Stimulated activated CD4-positive, alpha-beta T cell treated with anti-CD3 and anti-CD28 coated beads, Interleukin-2, amount 100 ng/mL, for 24 hours (primary cell): ENCODE results near the gene SMAD3.
"Not testable (repeated sequence)": the region's sequence is repeated elsewhere in the genome, so short reads cannot be mapped to it uniquely, and the experiment has no call there.

Experiments used
- DNase-seq, 2 donors: peaks; one replicate each; pipeline ENCODE4 v3.0.0-alpha.2; 2020

SMAD3 gene

GRCh38 chr15:67115586-67115969 lies 50.2 kb downstream of the SMAD3 start:
- DNase-seq = no peak

GRCh38 chr15:67116742-67117141 lies 51.3 kb downstream of the SMAD3 start:
- DNase-seq = no peak

GRCh38 chr15:67117370-67117769 lies 52.0 kb downstream of the SMAD3 start:
- no peak for DNase-seq

DNA sequence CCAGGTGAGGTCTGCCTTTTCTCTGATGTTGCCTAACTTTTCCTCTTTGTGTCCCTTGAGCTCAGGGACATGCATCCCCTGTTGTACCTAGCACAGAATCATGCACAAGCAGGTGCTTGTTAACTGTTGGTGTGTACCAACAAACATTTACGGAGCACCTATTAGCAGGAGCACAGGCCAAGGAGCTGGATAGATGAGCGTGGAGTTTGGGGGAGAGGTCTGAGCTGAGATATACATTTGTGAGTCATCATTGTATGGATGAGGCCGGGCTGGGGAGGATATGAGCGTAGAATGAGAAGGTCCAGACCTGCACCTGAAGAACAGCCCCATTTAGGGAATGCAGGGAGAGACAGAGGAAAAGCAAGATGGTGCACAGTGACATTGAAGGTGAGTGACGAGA lies 53.4 kb downstream of the SMAD3 start:
- DNase-seq = no peak

DNA sequence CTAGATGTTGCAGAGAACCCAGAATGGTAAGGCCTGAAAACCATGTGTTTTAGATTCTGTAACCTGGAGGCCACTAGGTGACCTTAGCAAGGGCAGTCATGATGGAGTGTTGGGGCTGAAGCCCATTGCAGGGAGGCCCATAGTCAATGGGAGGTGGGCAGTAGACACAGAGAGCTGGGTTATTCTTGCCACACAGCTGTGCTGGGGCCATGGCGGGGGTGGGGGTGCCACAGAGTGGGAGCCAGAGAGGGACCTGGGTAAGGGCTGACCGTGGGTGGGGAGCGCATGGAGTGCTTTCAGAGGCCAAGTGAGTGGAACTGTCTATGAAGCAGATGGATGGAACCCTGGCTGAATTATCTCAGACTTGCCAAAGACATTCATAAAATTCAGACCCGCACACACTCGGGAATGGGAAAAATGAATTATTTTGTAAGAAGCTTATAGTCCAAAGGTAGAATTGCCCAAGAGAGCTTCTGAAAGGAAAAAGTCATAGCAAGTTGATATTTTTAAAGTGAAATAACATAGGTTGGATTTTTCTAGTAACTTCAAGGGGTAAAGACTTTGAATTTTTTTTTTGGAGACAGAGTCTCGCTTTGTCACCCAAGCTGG lies 53.9 kb downstream of the SMAD3 start:
- no peak for DNase-seq

DNA sequence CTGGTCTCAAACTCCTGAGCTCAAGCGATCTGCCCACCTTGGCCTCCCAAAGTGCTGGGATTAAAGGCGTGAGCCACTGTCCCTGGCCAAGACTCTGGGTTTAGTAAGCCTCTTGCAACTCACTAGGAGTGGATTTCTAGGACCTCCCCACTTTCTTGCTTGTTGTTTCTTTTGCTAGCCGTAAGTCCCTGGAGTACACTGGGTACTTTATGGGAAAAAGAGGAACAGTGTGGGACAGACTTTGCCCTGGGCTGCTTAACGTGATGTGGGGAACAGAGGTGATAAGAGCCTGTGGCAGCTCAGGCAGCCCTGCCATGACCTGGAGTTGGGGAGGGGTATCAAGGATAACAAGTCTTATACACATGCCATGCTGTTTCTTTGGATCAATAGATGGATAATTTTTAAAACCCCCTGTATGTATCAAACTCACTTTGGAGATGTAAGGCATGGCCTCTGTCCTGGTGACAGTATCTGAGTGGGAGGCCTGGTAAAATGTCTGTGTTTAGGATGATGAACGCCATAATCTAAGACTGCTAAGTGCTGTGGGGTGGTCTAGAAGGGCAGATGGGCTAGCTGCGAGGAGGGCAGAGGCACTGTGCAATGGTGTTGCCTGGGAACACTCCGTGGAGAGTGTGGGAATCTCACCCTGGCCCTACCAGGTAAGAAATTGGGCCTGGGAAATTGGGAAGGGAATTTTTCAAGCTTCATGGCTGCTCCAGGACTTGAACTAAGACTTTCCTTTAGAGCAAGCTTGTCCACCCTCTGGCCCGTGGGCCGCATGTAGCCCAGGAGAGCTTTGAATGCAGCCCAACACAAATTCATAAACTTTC lies 54.8 kb downstream of the SMAD3 start:
- DNase-seq = no peak

DNA sequence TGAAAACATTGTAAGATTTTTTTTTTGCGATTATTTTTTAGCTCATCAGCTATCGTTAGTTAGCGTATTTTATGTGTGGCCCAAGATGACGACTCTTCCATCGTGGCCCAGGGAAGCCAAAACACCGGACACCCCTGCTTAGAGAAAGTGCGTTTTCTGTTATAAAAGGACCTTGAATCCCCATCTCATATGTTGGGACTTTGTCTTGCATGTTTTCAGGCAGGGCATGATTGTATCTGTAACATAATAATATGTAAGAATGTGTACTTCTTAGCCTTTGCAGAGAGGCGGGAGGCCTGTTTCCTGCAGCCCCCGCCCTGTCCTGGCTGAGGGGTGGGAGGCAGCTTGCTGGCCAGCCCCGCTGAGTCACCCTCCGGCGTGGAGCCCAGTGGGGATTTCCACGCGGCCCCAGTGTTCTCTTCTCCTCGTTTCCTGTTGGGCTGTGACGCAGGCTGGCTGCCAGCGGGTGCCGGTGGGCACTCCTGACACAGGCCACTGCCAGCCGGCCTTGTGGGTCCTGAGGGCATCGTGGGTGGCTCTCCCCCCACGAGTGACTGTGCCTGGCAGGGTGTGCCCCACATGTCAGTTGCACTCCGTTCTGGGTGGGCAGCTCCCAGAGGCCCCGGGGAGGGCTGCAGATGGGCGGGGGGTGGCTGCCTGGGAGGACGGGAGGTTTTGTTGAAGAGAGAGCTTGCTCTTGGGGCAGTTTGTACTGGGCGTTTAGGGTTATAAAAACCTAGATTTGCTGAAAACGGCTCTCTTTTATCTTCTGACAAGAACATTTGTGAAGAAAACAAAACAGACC lies 55.6 kb downstream of the SMAD3 start:
- DNase-seq = peak; percentile 87 to 88

GRCh38 chr15:67121644-67122605 lies 56.5 kb downstream of the SMAD3 start:
- no peak for DNase-seq

- not testable (repeated sequence) for DNase-seq
Observed at GRCh38 chr15:67122816-67123215, 57.4 kb downstream of the SMAD3 start.

GRCh38 chr15:67123291-67123690 lies 57.9 kb downstream of the SMAD3 start:
- not testable (repeated sequence) for DNase-seq

- no peak for DNase-seq
Observed at GRCh38 chr15:67124111-67124510, 58.7 kb downstream of the SMAD3 start.

GRCh38 chr15:67124911-67125588 lies 59.6 kb downstream of the SMAD3 start:
- no peak for DNase-seq

- no peak for DNase-seq
Observed at GRCh38 chr15:67125589-67126502, 60.4 kb downstream of the SMAD3 start.

DNA sequence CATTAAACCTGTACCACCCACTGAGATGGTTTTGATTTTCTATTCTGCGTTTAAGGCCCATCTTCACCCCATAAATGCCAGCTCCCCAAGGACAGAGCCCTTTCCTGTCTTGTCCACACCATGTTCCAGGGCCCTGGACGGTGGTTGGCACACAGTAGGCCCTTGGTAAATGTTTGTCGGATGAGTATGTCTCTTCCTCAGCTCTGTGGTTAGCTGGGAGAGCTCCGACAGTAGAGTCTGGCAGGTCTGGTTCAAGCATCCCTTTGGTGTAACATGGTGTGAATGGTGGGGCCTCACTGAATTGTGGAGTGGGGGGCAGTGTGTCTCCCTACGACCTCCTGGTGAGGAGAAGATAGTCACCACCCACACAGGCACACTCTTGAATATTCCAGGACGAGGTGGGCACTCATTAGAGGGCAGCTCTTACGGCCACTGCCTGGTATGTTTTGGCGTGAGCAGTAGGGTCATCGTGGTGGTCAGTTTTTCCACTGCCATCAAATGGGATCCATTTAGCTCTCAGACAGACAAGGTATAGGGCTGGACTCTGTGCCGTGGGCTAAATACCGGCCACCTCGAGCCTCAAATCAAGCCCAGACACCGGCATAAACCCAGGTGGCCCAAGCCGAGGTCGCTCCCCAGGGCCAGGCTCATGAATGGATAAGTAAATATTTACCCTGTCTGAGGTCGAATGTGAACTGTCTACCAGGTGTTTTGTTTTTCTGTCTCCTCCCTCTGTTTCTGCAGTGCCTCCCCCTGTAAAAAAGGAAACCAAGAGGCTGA lies 61.3 kb downstream of the SMAD3 start:
- DNase-seq = no peak

DNA sequence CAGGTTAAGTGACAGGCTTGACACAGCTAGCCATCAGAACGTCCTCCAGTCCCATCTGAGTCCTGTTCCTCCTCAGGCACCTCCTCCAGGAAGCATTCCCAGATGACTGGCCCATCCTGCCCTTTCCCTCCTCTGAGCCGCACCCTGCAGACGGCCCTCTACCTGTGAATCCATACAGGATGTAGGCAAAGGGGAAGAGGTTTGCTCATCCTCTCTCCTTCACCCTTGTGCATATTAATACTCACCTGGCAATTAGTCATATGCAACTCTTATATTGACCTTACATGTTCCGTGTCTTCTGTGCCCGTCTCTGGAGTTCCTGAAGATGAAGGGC lies 61.9 kb downstream of the SMAD3 start:
- no peak for DNase-seq

DNA sequence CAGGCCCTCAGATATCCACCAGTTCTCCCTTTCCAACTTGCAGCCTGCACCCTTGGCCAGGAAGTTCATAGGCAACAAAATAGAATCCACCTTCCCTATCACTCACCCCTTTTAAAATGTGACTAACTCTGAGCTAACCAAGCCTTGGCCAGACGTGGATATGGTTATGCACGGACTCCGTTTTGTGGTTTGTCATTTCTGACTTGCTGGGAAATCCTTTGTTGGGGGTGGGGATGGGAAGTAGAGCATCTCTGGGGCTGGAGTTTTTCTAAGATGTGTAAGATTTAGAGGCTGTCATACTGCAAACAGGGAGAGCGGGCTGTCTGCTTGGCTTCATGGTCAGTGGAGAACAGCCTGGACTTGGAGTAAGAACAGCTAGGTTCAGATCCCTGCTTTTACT lies 62.6 kb downstream of the SMAD3 start:
- DNase-seq = no peak

DNA sequence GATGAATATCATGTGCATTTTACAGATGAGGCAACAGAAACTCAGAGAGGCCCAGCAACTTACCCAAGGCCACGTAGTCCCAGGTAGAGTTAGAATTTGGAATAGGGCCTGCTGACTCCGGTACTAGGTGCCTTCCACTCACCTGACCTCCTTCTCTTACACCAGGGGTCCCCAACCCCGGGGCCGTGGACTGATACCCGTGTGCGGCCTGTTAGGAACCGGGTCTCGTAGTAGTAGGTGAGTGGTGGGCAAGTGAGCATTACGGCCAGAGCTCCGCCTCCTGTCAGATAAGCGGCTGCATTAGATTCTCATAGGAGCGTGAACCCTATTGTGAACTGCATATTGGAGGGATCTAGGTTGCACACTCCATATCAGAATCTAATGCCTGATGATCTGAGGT lies 64.8 kb downstream of the SMAD3 start:
- DNase-seq = no peak

- no peak for DNase-seq
Observed at GRCh38 chr15:67130673-67131601, 65.5 kb downstream of the SMAD3 start.

DNA sequence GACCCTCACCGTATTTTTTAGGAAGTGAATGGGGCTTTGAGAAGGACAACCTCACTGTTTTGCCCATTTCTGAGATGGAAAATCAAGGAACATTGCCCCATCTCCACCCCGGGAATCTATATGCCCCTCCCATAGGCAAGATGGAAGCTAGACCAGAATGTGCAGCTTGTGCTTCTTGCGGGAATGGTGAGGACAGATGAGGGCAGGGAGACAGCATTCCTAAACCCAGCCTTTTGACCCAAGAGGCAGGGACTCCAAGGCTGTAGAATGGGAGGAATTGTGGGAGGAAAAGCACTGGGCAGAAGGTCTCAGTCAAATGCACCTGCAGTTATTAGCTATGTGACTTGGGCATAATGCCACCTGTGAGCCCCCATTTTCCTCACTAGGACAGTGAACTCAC lies 66.9 kb downstream of the SMAD3 start:
- DNase-seq = no peak
